Large intestine (tissue), 3 donors: Measurements from ENCODE around the gene RNF41. TPM values are rescaled to one million over a fixed set of nuclear protein-coding genes. Genes with fewer than 3 reads are reported as not detected.

ENCODE experiments used
- DNase-seq, 2 donors: peaks; one replicate each; pipeline versions ENCODE4 v3.0.0 to v3.0.0-alpha.2; 2013
- H3K27ac ChIP-seq: one replicate; pipeline ENCODE4 v1.5.1; 2013; ENCODE audit warnings: low read length
- H3K27me3 ChIP-seq: 2 replicates; pipeline ENCODE4 v1.6.1; 2013; ENCODE audit warnings: low read length; ENCODE audit not compliant: control insufficient read depth, insufficient read depth
- H3K36me3 ChIP-seq: 2 replicates; pipeline ENCODE4 v1.6.1; 2013; ENCODE audit warnings: low read length; ENCODE audit not compliant: control insufficient read depth, insufficient read depth
- H3K4me1 ChIP-seq: one replicate; pipeline ENCODE4 v1.6.1; 2013; ENCODE audit warnings: low read length; ENCODE audit not compliant: control insufficient read depth, insufficient read depth
- H3K4me3 ChIP-seq: one replicate; pipeline ENCODE4 v1.5.1; 2013; ENCODE audit warnings: low read length
- H3K9me3 ChIP-seq: one replicate; pipeline ENCODE4 v1.6.1; 2013; ENCODE audit warnings: mild to moderate bottlenecking, low read depth, low read length, moderate library complexity; ENCODE audit not compliant: control insufficient read depth
- WGBS: methylation state at CpG from one replicate; pipeline ENCODE4 v1.1.5; 2013; ENCODE audit warnings: low lambda C conversion rate; ENCODE audit not compliant: insufficient coverage; 5-methylcytosine and 5-hydroxymethylcytosine counted together
- polyA plus RNA-seq: library from polyadenylated mRNA; unstranded; fragments of 120-200 nt; gene quantifications from one replicate; pipeline ENCODE4 v1.2.1, GENCODE V29; 2013

Gene RNF41
- polyA plus RNA-seq, 1 donor: 32.2 TPM

GRCh38 chr12:56216461-56216860 lies 5.3 kb downstream of the RNF41 start:
- no peak for DNase-seq
- Histone ChIP-seq H3K27me3 (no peaks in the 10 kb centered on the region), H3K4me1 (peaks cover 9% of the 10 kb centered on the region), H3K4me3 (no peak overlapping the region), H3K36me3 (peaks cover 40% of the 10 kb centered on the region), H3K9me3 (no peaks in the 10 kb centered on the region), H3K27ac (no peak overlapping the region)
- no CpG with 5 or more reads among the region's 3 CpGs for WGBS

- Histone ChIP-seq H3K4me1 (no peaks in the 10 kb centered on the region), H3K4me3 (no peak overlapping the region), H3K27ac (no peak overlapping the region), H3K36me3 (peaks cover 59% of the 10 kb centered on the region), H3K9me3 (no peaks in the 10 kb centered on the region), H3K27me3 (no peaks in the 10 kb centered on the region)
- DNase-seq: no peak
- whole genome bisulfite sequencing: no CpG with 5 or more reads among the region's 5 CpGs
These were observed 7.8 kb downstream of the RNF41 start for GRCh38 chr12:56213878-56214277.

GRCh38 chr12:56212361-56212760 lies 9.4 kb downstream of the RNF41 start:
- Histone ChIP-seq H3K9me3 (no peaks in the 10 kb centered on the region), H3K36me3 (peaks cover 68% of the 10 kb centered on the region), H3K27me3 (no peaks in the 10 kb centered on the region), H3K4me1 (no peaks in the 10 kb centered on the region), H3K27ac (no peak overlapping the region), H3K4me3 (no peak overlapping the region)
- DNase-seq: no peak
- WGBS: no CpG with 5 or more reads among the region's 1 CpG

- WGBS: no CpG with 5 or more reads among the region's 6 CpGs
- no peak overlapping the region for H3K4me3 ChIP-seq
- peak in 1 of 2 donors; percentile 48 for DNase-seq
- no peaks in the 10 kb centered on the region for H3K4me1 ChIP-seq
- no peak overlapping the region for H3K27ac ChIP-seq
- H3K36me3 ChIP-seq: peaks cover 71% of the 10 kb centered on the region
- no peaks in the 10 kb centered on the region for H3K27me3 ChIP-seq
- H3K9me3 ChIP-seq: no peaks in the 10 kb centered on the region
These were observed 13.7 kb downstream of the RNF41 start for GRCh38 chr12:56208006-56208405.

- no peak overlapping the region for H3K4me3 ChIP-seq
- no CpG with 5 or more reads among the region's 14 CpGs for WGBS
- H3K36me3 ChIP-seq: peaks cover 59% of the 10 kb centered on the region
- no peak overlapping the region for H3K27ac ChIP-seq
- H3K27me3 ChIP-seq: no peaks in the 10 kb centered on the region
- H3K4me1 ChIP-seq: no peaks in the 10 kb centered on the region
- DNase-seq: peak in 1 of 2 donors; percentile 49
- no peaks in the 10 kb centered on the region for H3K9me3 ChIP-seq
These were observed 15.1 kb downstream of the RNF41 start for GRCh38 chr12:56206452-56207166.

GRCh38 chr12:56205445-56205844 lies 16.3 kb downstream of the RNF41 start:
- no peak overlapping the region for H3K27ac ChIP-seq
- no peaks in the 10 kb centered on the region for H3K9me3 ChIP-seq
- DNase-seq: no peak
- no peak overlapping the region for H3K4me3 ChIP-seq
- peaks cover 52% of the 10 kb centered on the region for H3K36me3 ChIP-seq
- no peaks in the 10 kb centered on the region for H3K4me1 ChIP-seq
- H3K27me3 ChIP-seq: no peaks in the 10 kb centered on the region

GRCh38 chr12:56204275-56204674 lies 17.4 kb downstream of the RNF41 start:
- Histone ChIP-seq H3K4me3 (no peak overlapping the region), H3K27ac (no peak overlapping the region), H3K4me1 (no peaks in the 10 kb centered on the region), H3K9me3 (no peaks in the 10 kb centered on the region), H3K27me3 (no peaks in the 10 kb centered on the region), H3K36me3 (peaks cover 43% of the 10 kb centered on the region)
- no peak for DNase-seq

GRCh38 chr12:56202838-56203237 lies 18.9 kb downstream of the RNF41 start:
- Histone ChIP-seq H3K4me3 (no peak overlapping the region), H3K36me3 (peaks cover 33% of the 10 kb centered on the region), H3K27ac (no peak overlapping the region), H3K4me1 (no peaks in the 10 kb centered on the region), H3K9me3 (no peaks in the 10 kb centered on the region), H3K27me3 (no peaks in the 10 kb centered on the region)
- WGBS: no CpG with 5 or more reads among the region's 2 CpGs
- no peak for DNase-seq

- DNase-seq: no peak
- H3K4me3 ChIP-seq: no peak overlapping the region
- H3K4me1 ChIP-seq: no peaks in the 10 kb centered on the region
- peaks cover 29% of the 10 kb centered on the region for H3K36me3 ChIP-seq
- WGBS: no CpG with 5 or more reads among the region's 1 CpG
- H3K27me3 ChIP-seq: no peaks in the 10 kb centered on the region
- H3K9me3 ChIP-seq: no peaks in the 10 kb centered on the region
- no peak overlapping the region for H3K27ac ChIP-seq
These were observed 19.4 kb downstream of the RNF41 start for GRCh38 chr12:56202366-56202765.

- no peak overlapping the region for H3K4me3 ChIP-seq
- DNase-seq: no peak
- WGBS: no CpG with 5 or more reads among the region's 1 CpG
- H3K27me3 ChIP-seq: no peaks in the 10 kb centered on the region
- no peak overlapping the region for H3K27ac ChIP-seq
- no peaks in the 10 kb centered on the region for H3K9me3 ChIP-seq
- H3K4me1 ChIP-seq: no peaks in the 10 kb centered on the region
- H3K36me3 ChIP-seq: no peaks in the 10 kb centered on the region
These were observed 22.9 kb downstream of the RNF41 start for GRCh38 chr12:56198836-56199235.

- no peaks in the 10 kb centered on the region for H3K9me3 ChIP-seq
- DNase-seq: no peak
- no peak overlapping the region for H3K4me3 ChIP-seq
- no peak overlapping the region for H3K27ac ChIP-seq
- no peaks in the 10 kb centered on the region for H3K27me3 ChIP-seq
- no peaks in the 10 kb centered on the region for H3K4me1 ChIP-seq
- no peaks in the 10 kb centered on the region for H3K36me3 ChIP-seq
- WGBS: 100% methylated on average over 3 of the region's 9 CpGs
These were observed 23.6 kb downstream of the RNF41 start for GRCh38 chr12:56197921-56198635.
